ENCODE measurements around the gene GFRA4.
A peak's percentile ranks its signal among the peaks of the same experiment; 100 is the strongest.

GRCh38 chr20:3679749-3680700, 16.8 kb upstream of the GFRA4 start:
- TF ChIP-seq NFIC (IDR thresholded peaks at IDR 0.05; ENCODE audit: borderline replicate concordance) = no peak; the same call in 1 of the 2 replicates
- peak; percentile 46 for TF ChIP-seq TCF12 (IDR thresholded peaks at IDR 0.05)
- TF ChIP-seq RCOR1 (IDR thresholded peaks at IDR 0.05; ENCODE audit: low read length) = no peak
- TF ChIP-seq EP300 (IDR thresholded peaks at IDR 0.05; ENCODE audit: borderline replicate concordance in 1 of 2, low read depth in 1 of 2, low read length in 1 of 2) = no peak
- 0 out of 2 replicates have a peak, but pooled peaks have one; percentile 3 for TF ChIP-seq REST (IDR thresholded peaks at IDR 0.05; ENCODE audit: low read depth, low read length)
- TF ChIP-seq CTCF (IDR thresholded peaks at IDR 0.05) = no peak
- no peak for TF ChIP-seq USF1 (IDR thresholded peaks at IDR 0.05; ENCODE audit: borderline replicate concordance, low read depth)
- TF ChIP-seq, protein P1, sequence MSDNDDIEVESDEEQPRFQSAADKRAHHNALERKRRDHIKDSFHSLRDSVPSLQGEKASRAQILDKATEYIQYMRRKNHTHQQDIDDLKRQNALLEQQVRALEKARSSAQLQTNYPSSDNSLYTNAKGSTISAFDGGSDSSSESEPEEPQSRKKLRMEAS (IDR thresholded peaks at IDR 0.05; ENCODE audit: low read depth) = no peak
- no peak for TF ChIP-seq NRF1 (IDR thresholded peaks at IDR 0.05; ENCODE audit: low read depth, low read length)
- no peak for TF ChIP-seq EZH2phosphoT487 (IDR thresholded peaks at IDR 0.05; ENCODE audit: borderline replicate concordance, low read depth)
